Measurements from ENCODE around the gene KLRC4.
"Not testable (repeated sequence)": the region's sequence is repeated elsewhere in the genome, so short reads cannot be mapped to it uniquely, and the experiment has no call there.

GRCh38 chr12:10446052-10446451 is 36.5 kb upstream of the KLRC4 start:
- not testable (repeated sequence) for TF ChIP-seq CTCF, POLR2A (IDR thresholded peaks at IDR 0.05)
